ENCODE results near the gene ABLIM1.
A peak's percentile ranks its signal among the peaks of the same experiment; 100 is the strongest.

Gene ABLIM1

GRCh38 chr10:114631090-114631665 lies 26.9 kb downstream of the ABLIM1 start:
- POLR2A ChIA-PET, result interaction anchor here (0.7 to 1.3 kb wide), 3 partner anchors 10 to 50 kb away, joined by 3 to 4 read pairs (median 3); no protein-coding TSS in a partner anchor
- CTCF ChIA-PET, result interaction anchor here (1.0 to 2.4 kb wide), 6 partner anchors 9 to 155 kb away, joined by 3 to 10 read pairs (median 3); no protein-coding TSS in a partner anchor
- H3K9me3 ChIP-seq (ENCODE audit: control insufficient read depth, insufficient read depth, low read depth, low read length), result no peaks in the 10 kb centered on the region
- peak overlapping the region; percentile 54; the same call in 1 of the 2 replicates for H3K27ac ChIP-seq (ENCODE audit: extremely low read depth, low read depth, low read length)
- H3K4me1 ChIP-seq (ENCODE audit: control insufficient read depth, insufficient read depth, low read length), result peaks cover 27% of the 10 kb centered on the region
- TF ChIP-seq PRDM1 (tag by site-specific recombination; IDR thresholded peaks at IDR 0.05), result peak; percentile 56; the same call in 1 of the 2 replicates
- TF ChIP-seq ZBTB48 (tag by site-specific recombination; IDR thresholded peaks at IDR 0.05), result no peak
- peak; percentile 93 for TF ChIP-seq ZNF394 (tag by site-specific recombination; IDR thresholded peaks at IDR 0.05; ENCODE audit: borderline replicate concordance)
- 0 out of 2 replicates have a peak, but pooled peaks have one; percentile 16 for TF ChIP-seq SP7 (tag by site-specific recombination; IDR thresholded peaks at IDR 0.05)
- TF ChIP-seq ZEB2 (tag by site-specific recombination; IDR thresholded peaks at IDR 0.05), result peak; percentile 26
- no peak for TF ChIP-seq KLF8 (tag by site-specific recombination; IDR thresholded peaks at IDR 0.05)
- TF ChIP-seq RBAK (tag by site-specific recombination; IDR thresholded peaks at IDR 0.05), result no peak
- H3K4me3 ChIP-seq (ENCODE audit: low read depth, low read length), result peak overlapping the region; percentile 47
- no peaks in the 10 kb centered on the region for H3K36me3 ChIP-seq (ENCODE audit: control insufficient read depth in 2 of 2, insufficient read depth in 1 of 2, low read length in 2 of 2)

DNA sequence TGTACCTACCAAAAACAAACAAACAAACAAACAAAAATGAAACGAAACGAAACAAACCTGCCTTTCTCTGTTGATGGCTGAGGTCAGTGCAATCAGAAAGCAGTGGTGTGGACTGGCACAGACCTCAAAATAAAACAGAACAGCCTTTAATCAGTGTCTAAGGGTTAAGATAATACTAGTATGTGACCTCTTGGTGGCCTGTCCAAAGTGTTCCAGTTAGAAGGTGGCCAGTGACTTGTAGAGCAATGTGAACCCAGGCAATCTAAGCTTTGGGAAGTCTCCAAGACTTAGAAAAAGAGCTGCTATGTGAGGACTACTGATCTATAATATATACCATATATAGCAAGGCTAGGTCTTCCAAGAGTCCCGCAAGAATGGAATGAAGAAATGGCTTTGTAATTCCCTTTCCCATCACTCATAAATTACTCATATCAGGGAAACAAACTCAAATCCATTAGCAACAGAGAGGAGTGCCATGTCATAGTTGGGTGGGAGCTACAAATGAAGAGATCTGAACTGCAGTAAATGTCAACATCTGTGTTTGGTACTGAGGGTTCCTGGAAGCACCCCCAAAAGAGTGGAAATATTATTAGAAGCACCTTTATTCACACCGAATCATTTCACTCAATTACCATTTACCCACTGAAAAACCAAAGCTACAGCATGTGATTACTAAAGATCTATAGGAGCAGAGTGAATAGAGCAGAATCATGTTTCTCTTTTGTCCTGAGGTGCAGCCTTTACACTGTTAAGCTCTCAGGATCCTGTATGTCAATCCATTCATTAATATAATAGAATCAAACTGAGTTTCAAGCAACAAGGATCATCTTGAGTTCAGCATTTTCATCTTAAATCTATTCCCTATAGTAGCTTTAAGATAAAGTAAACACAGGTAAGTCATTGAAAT lies 28.0 kb downstream of the ABLIM1 start:
- POLR2A ChIA-PET, result no interaction called here
- CTCF ChIA-PET, result interaction anchor here (0.6 to 2.4 kb wide), 6 partner anchors 25 to 156 kb away, joined by 3 to 10 read pairs (median 3); no protein-coding TSS in a partner anchor
- Histone ChIP-seq H3K27ac (ENCODE audit: extremely low read depth, low read depth, low read length) (no peak overlapping the region), H3K4me1 (ENCODE audit: control insufficient read depth, insufficient read depth, low read length) (peaks cover 23% of the 10 kb centered on the region), H3K4me3 (ENCODE audit: low read depth, low read length) (no peak overlapping the region; the same call in 1 of the 2 replicates), H3K36me3 (ENCODE audit: control insufficient read depth in 2 of 2, insufficient read depth in 1 of 2, low read length in 2 of 2) (no peaks in the 10 kb centered on the region), H3K9me3 (ENCODE audit: control insufficient read depth, insufficient read depth, low read depth, low read length) (no peaks in the 10 kb centered on the region)
- TF ChIP-seq ZNF138 (tag by site-specific recombination; IDR thresholded peaks at IDR 0.05; ENCODE audit: borderline replicate concordance) (no peak), ZNF16 (tag by site-specific recombination; IDR thresholded peaks at IDR 0.05; ENCODE audit: low read depth) (no peak), ZNF169 (tag by site-specific recombination; IDR thresholded peaks at IDR 0.05) (no peak), ZNF37A (tag by site-specific recombination; IDR thresholded peaks at IDR 0.05) (no peak), KLF7 (tag by site-specific recombination; IDR thresholded peaks at IDR 0.05; ENCODE audit: borderline replicate concordance) (no peak), ZNF324 (tag by site-specific recombination; IDR thresholded peaks at IDR 0.05) (no peak), ZNF548 (tag by site-specific recombination; IDR thresholded peaks at IDR 0.05) (no peak), ZNF132 (tag by site-specific recombination; IDR thresholded peaks at IDR 0.05; ENCODE audit: borderline replicate concordance) (no peak), ZBTB21 (tag by site-specific recombination; IDR thresholded peaks at IDR 0.05) (no peak), ZSCAN16 (tag by site-specific recombination; IDR thresholded peaks at IDR 0.05) (no peak), ZNF473 (tag by site-specific recombination; IDR thresholded peaks at IDR 0.05) (no peak)
- TF ChIP-seq, protein P1, sequence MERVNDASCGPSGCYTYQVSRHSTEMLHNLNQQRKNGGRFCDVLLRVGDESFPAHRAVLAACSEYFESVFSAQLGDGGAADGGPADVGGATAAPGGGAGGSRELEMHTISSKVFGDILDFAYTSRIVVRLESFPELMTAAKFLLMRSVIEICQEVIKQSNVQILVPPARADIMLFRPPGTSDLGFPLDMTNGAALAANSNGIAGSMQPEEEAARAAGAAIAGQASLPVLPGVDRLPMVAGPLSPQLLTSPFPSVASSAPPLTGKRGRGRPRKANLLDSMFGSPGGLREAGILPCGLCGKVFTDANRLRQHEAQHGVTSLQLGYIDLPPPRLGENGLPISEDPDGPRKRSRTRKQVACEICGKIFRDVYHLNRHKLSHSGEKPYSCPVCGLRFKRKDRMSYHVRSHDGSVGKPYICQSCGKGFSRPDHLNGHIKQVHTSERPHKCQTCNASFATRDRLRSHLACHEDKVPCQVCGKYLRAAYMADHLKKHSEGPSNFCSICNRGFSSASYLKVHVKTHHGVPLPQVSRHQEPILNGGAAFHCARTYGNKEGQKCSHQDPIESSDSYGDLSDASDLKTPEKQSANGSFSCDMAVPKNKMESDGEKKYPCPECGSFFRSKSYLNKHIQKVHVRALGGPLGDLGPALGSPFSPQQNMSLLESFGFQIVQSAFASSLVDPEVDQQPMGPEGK (tag by site-specific recombination; IDR thresholded peaks at IDR 0.05), result no peak
- TF ChIP-seq, protein P2, sequence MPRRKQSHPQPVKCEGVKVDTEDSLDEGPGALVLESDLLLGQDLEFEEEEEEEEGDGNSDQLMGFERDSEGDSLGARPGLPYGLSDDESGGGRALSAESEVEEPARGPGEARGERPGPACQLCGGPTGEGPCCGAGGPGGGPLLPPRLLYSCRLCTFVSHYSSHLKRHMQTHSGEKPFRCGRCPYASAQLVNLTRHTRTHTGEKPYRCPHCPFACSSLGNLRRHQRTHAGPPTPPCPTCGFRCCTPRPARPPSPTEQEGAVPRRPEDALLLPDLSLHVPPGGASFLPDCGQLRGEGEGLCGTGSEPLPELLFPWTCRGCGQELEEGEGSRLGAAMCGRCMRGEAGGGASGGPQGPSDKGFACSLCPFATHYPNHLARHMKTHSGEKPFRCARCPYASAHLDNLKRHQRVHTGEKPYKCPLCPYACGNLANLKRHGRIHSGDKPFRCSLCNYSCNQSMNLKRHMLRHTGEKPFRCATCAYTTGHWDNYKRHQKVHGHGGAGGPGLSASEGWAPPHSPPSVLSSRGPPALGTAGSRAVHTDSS (tag by site-specific recombination; IDR thresholded peaks at IDR 0.05), result no peak
